ENCODE results near the gene MRPL41.
"Not testable (repeated sequence)": the region's sequence is repeated elsewhere in the genome, so short reads cannot be mapped to it uniquely, and the experiment has no call there.

MRPL41 gene

GRCh38 chr9:137551264-137552021 lies at the start of gene MRPL41:
MRPL41 (plus strand) TSS chr9:137551879; CDS start chr9:137552082, 203 bp downstream.
- peak; percentile 83 for DNase-seq

DNA sequence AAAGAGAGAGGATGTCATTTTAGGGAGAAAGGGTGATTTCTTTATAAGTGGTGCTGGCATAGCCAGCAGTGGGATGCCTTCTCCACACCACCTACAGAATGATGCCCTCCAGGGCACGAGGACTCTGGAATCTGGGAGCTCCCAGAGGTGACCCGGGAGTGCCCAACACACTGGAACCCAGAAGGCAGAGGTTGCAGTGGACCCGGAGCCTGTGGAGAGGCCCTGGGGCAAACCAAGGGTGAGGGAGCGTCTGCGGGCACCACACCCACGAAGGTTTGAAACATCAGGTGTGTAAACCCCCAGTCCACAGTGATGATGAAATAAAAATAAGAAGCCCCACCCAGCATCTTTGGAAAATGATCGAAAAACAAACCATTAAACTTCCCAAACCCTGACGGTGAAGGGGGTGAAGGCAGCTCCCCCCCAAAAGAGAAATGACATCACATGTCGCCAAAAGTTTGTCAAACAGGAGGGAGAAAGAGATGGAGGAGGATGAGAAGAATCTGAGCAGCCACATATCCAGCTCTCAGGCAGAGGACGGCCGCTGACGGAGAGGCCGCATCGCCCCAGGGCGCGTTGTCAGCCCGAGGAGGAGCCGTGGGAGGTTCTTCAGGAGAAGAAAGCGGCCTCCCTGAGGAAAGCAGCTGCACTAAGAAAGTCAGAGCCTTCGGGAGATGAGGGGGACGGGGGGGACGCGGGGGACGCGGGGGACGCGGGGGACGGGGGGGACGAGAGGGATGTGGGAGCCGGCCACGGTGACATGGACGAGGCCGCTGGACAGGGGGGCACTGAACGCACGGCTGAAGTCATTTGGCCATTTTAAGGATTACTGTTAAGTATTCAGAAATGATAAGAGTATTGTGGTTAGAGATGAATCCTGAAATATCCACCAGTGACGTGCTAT lies 49.4 kb upstream of the MRPL41 start:
- no peak for DNase-seq

DNA sequence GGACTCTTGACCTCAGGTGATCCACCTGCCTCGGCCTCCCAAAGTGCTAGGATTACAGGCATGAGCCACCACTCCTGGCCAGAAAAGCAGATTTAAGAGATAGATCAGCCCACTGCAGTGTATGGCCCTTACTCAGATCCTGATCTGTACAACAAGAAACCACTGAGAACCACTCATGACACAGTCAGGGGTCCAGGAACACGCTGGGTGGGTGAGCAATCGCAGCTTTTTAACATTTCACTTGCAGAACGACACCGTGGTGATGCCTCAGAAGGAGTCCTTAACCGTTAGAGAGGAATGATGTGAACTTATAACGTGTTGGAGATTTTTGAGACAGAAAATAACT lies 47.3 kb upstream of the MRPL41 start:
- DNase-seq, result no peak

DNA sequence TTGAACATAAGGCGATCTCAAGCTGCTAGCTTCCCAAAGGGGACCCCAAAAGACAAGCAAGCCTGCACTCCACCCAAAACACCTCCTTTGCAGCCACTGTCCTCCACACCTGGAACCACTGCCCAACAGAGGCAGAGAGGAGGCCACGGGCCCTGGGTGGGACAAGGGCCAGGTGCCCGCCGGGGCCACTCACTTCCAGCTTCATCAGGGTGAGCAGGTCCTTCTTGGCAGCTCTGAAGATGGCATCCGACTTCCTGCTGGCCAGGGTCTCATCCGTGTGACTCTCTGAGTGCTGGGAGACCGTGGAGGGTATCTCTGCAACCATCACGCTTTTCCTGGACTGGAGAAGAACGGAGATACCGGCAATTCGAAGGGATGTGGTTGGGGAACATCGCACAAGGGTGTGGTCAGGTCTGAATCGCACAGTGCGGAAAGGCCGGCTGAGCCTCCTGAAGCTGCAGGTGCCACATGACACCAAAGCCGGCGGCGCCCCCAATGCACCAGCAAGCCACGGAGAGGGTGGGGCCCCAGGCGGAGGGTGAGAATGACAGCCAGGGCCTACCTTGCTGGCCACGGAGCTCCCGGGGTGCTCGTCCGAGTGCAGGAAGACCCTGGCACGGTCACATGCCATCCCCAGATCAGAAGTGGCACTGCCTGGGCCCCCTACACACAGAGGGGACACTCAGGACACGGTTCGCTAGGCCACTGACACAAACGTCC lies 46.1 kb upstream of the MRPL41 start:
- no peak for DNase-seq

DNA sequence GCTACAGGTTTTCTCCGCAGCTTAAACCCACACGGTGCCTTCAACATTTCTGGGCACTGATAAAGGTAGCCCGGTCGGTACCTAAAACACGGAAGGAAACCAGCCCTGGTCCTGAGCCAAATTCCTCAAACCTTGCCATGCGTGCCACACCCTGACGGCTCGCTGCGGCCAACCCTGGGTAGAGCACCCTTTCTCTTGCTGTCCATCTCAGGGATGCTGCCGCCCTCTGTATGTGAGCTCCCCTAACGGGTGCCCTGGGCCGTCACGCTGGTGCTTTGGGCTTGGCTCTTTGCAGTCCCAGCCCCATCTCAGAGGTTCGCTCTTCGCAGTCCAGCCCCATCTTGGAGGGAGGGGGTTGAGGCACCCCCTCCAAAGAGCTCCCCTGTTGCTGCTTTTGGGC lies 45.4 kb upstream of the MRPL41 start:
- DNase-seq, result no peak

- peak; percentile 86 for DNase-seq
These were observed 44.9 kb upstream of the MRPL41 start for GRCh38 chr9:137506702-137507171.

DNA sequence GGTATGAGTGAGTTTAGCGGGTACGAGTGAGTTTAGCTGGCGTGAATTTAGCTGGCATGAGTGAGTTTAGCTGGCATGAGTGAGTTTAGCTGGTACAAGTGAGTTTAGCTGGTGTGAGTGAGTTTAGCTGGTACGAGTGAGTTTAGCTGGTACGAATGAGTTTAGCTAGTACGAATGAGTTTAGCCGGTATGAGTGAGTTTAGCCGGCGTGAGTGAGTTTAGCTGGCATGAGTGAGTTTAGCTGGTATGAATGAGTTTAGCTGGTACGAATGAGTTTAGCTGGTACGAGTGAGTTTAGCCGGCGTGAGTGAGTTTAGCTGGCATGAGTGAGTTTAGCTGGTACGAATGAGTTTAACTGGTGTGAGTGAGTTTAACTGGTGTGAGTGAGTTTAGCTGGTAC lies 42.5 kb upstream of the MRPL41 start:
- no peak for DNase-seq

DNA sequence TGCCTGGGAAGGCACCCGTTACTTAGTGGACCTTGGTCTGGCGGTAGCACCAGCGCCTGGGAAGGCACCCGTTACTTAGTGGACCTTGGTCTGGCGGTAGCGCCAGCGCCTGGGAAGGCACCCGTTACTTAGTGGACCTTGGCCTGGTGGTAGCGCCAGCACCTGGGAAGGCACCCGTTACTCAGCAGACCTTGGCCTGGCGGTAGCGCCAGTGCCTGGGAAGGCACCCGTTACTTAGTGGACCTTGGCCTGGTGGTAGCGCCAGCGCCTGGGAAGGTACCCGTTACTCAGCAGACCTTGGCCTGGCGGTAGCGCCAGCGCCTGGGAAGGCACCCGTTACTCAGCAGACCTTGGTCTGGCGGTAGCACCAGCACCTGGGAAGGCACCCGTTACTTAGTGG lies 40.6 kb upstream of the MRPL41 start:
- not testable (repeated sequence) for DNase-seq

- no peak for DNase-seq
These were observed 39.8 kb upstream of the MRPL41 start for GRCh38 chr9:137511758-137512463.

GRCh38 chr9:137513136-137513535 lies 38.5 kb upstream of the MRPL41 start:
- DNase-seq, result not testable (repeated sequence)

DNA sequence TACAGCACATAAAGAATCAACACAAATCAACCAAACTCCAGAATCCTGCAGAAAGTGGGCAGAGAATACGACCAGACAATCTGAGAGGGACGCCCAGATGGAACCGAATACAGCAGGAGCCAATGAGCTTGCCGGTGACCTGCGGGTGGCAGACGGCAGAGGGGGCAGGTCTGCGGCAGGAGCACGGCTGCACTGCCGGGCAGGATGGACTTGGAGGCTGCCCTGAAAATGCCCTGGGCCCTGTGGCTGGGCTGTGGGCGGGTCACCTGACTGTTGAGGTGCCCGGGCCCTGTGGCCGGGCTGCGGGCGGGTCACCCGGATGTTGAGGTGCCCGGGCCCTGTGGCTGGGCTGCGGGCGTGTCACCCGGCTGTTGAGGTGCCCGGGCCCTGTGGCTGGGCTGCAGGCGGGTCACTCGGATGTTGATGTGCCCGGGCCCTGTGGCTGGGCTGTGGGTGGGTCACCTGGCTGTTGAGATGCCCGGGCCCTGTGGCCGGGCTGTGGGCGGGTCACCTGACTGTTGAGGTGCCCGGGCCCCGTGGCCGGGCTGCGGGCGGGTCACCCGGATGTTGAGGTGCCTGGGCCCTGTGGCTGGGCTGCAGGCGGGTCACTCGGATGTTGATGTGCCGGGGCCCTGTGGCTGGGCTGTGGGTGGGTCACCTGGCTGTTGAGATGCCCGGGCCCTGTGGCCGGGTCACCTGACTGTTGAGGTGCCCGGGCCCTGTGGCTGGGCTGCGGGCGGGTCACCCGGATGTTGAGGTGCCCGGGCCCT lies 37.7 kb upstream of the MRPL41 start:
- not testable (repeated sequence) for DNase-seq

- DNase-seq, result no peak
These were observed 36.9 kb upstream of the MRPL41 start for GRCh38 chr9:137514691-137515337.

GRCh38 chr9:137515338-137515724 lies 36.3 kb upstream of the MRPL41 start:
- DNase-seq, result no peak

GRCh38 chr9:137516144-137516917 lies 35.3 kb upstream of the MRPL41 start:
- no peak for DNase-seq

GRCh38 chr9:137518661-137519459 lies 32.8 kb upstream of the MRPL41 start:
- peak; percentile 63 for DNase-seq

- no peak for DNase-seq
These were observed 32.1 kb upstream of the MRPL41 start for GRCh38 chr9:137519553-137519952.

DNA sequence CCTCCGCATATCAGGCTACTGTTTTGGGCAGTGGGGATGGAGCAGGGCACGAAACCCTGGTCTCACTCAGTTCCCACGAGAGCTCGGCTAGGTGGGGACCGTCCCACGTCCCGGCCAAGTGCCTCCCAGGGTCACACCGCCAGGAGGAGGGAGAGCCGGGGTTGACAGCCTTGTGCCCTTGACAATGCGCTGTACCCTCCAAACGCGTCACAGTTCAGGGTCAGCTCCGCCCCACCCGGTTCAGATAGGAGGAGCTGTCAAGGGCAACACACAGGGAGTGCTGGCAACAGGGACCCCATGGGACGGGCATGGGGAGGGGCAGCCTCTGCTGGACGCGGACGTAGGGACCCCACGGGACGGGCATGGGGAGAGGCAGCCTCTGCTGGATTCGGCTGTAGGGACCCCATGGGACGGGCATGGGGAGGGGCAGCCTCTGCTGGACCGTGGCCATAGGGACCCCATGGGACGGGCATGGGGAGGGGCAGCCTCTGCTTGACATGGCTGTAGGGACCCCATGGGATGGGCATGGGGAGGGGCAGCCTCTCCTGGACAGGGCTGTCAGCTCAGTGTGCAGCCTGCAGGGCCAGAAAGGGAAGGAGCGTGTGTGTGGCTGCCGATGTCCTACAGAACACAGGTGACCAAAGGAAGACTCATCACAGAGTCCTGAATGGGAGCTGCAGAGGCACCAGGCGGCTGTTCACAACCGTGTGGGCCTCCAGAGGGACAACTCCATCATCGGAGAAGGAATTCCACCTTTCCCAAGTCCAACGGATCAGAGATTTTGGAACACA lies 30.9 kb upstream of the MRPL41 start:
- no peak for DNase-seq

DNA sequence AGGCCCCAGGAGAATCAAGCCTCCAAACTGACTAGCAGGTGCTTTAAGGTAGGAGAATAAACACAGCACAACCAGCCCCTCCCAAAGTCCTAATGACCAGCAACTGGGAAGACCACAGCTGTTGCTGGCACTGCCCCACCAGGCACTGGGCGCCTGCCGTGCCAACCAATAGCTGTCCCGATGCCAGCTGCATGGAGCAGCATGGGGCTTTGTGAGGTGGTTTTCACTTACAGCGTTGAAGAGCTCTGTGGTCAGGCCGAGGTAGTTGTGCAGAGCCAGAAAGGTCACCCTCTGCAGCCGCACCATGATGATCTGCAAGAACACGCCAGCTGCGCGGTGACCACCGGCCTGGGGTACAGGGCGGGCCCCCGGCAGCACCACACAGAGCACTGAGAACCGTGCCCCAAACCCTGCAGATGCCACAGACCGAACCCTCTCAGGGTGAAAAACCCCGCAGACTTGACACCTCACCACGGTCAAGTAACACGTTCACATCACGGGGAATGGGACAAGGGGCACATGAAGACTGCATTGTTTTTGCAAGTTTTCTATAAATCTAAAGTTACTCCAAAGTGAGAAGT lies 30.2 kb upstream of the MRPL41 start:
- no peak for DNase-seq

Measured in fibroblast of upper back skin (primary cell).